T1000 (cell line): ENCODE results near the gene PATE4.

Experiments used
- DNase-seq: peaks from one replicate; lab custom pipeline; 2025; ENCODE audit warnings: mixed read lengths; lab: John Stamatoyannopoulos, UW

The PATE4 gene

DNA sequence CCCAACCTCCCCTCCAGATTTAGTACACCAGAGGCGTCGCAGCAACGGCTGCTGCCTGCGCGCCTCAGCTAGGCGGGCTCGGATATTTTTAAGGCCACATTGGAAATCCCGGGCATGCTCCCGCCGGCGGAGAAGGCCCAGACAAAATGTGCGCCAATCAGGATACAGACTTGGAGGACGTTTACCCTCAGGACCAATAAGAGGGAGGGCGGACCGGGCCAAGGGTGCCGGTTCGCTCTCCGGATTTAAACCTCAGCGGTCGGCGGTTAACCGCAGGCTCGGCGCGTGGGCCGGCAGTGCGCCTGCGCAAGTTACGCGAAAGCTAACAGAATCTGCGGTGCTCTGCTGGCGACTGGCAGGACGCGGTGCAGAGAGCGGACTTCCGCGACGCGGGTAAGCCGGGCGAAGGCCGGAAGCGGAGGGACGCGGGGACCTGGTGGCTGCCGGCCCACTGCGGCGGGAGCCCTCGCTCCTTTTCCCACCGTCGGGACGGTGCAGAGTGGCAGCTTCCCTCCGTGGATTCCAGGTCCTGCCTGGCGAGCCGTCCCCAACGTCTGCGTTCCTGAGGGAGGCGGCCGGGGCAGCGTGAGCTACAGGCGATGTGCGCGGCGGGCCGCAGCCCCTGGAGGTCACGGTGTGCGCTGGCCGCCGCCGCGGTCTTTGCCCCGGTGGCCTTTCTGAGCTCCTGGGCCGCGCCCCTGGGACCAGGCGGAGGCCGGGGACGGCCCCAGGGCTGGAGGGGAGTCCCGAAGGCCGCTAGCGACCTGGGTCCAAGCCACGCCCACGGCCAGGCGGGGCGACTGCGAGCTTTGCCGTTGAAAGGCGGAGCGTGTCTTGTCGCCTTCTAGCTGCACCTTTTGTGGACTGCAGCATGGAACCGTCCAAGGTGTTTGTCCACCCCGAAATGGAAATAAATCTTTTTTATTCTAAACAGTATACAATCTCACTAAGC lies 54.5 kb downstream of the PATE4 start, which contains the start of gene HYLS1:
HYLS1 (plus strand) TSS at position 296 of the 952 bp plus-strand sequence. CDS start 11,701 bp downstream, outside the sequence.
- DNase-seq: peak; percentile 90
